ENCODE data around the gene GRAP. TPM values are rescaled to one million over a fixed set of nuclear protein-coding genes. Genes with fewer than 3 reads are reported as not detected.
"Not testable (repeated sequence)": the region's sequence is repeated elsewhere in the genome, so short reads cannot be mapped to it uniquely, and the experiment has no call there.

GRAP gene
- 8.5 TPM for total RNA-seq
- long read RNA-seq, transcript GRAP-201 (5 exons, 2,651 nt), result major isoform, 15 of 20 reads
- long read RNA-seq, partial matches to known transcripts, result 4 of 20 reads
- long read RNA-seq, other reads (novel, unspliced or antisense), result 1 of 20 reads

- intact Hi-C loops (cut with DNase I); H3K27ac ChIP-seq; H3K4me3 ChIP-seq; H3K27me3 ChIP-seq (ENCODE audit: low read depth); DNase-seq; H3K4me1 ChIP-seq; H3K9me3 ChIP-seq; H3K36me3 ChIP-seq: not testable (repeated sequence)
- ATAC-seq, result peak; percentile 40 to 52
Measured at GRCh38 chr17:19046782-19047375, at the start of gene GRAP. Gene GRAP, minus strand, starts transcription at chr17:19046957. Its CDS starts 31 bp downstream, at chr17:19046926.

DNA sequence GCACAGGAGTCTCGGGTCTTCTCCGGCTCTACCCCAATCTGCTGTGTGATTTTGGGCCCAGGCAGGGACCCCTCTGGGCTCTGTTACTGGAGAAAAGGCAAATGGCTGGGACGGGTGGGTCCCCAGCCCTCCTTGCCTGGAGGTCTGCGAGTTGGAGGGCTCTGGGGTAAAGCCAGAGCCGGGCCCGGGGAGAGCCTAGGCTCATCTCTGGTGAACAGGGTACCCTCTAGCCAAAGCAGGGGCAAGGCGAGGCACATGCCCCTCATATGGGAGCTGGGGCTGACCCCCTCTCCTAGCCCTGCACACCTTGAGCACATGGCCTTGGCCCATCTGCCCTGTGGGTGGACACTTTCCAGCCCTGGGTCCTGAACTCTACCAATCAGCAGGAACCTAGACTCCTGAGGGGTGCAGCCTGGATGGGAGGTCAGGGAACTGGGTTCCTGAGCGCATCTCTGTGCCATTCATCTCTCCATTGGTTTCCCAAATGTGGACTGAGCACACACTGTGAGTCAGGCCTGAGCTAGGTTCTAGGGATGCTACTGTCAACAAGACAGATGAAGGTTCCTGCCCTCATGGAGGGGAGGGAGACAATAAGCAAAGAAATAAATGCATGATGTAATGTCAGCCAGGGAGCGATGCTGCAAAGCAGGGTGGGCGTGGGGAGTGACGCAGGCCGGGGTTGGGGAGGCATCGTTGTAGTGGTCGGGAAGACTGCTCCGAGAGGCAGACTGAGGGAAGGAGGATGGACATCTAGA is 47.1 kb upstream of the GRAP start:
- peak; percentile 2 for DNase-seq
- intact Hi-C loops (cut with DNase I); H3K4me1 ChIP-seq; H3K27ac ChIP-seq; ATAC-seq; H3K36me3 ChIP-seq; H3K9me3 ChIP-seq; H3K4me3 ChIP-seq; H3K27me3 ChIP-seq (ENCODE audit: low read depth): not testable (repeated sequence)

- H3K4me1 ChIP-seq; DNase-seq; H3K27ac ChIP-seq; H3K4me3 ChIP-seq; H3K27me3 ChIP-seq (ENCODE audit: low read depth); H3K36me3 ChIP-seq; H3K9me3 ChIP-seq; intact Hi-C loops (cut with DNase I): not testable (repeated sequence)
- ATAC-seq, result peak; percentile 2 to 7
Measured at GRCh38 chr17:19092737-19093683, 46.3 kb upstream of the GRAP start.

- H3K4me3 ChIP-seq; H3K27ac ChIP-seq; H3K9me3 ChIP-seq; H3K27me3 ChIP-seq (ENCODE audit: low read depth); H3K4me1 ChIP-seq; H3K36me3 ChIP-seq; ATAC-seq; DNase-seq; intact Hi-C loops (cut with DNase I): not testable (repeated sequence)
Measured at GRCh38 chr17:19090058-19090772, 43.5 kb upstream of the GRAP start.

- DNase-seq, result peak; percentile 6
- H3K27me3 ChIP-seq (ENCODE audit: low read depth); H3K4me3 ChIP-seq; intact Hi-C loops (cut with DNase I); H3K9me3 ChIP-seq; H3K36me3 ChIP-seq; H3K27ac ChIP-seq; H3K4me1 ChIP-seq: not testable (repeated sequence)
- peak; percentile 94 to 95 for ATAC-seq
Measured at GRCh38 chr17:19088804-19089685, 42.3 kb upstream of the GRAP start.

GRCh38 chr17:19077386-19077785 is 30.6 kb upstream of the GRAP start:
- intact Hi-C loops (cut with DNase I); H3K9me3 ChIP-seq; H3K27ac ChIP-seq; H3K27me3 ChIP-seq (ENCODE audit: low read depth); H3K36me3 ChIP-seq; H3K4me1 ChIP-seq; DNase-seq; H3K4me3 ChIP-seq: not testable (repeated sequence)
- ATAC-seq, result peak in 1 of 2 donors; percentile 29

DNA sequence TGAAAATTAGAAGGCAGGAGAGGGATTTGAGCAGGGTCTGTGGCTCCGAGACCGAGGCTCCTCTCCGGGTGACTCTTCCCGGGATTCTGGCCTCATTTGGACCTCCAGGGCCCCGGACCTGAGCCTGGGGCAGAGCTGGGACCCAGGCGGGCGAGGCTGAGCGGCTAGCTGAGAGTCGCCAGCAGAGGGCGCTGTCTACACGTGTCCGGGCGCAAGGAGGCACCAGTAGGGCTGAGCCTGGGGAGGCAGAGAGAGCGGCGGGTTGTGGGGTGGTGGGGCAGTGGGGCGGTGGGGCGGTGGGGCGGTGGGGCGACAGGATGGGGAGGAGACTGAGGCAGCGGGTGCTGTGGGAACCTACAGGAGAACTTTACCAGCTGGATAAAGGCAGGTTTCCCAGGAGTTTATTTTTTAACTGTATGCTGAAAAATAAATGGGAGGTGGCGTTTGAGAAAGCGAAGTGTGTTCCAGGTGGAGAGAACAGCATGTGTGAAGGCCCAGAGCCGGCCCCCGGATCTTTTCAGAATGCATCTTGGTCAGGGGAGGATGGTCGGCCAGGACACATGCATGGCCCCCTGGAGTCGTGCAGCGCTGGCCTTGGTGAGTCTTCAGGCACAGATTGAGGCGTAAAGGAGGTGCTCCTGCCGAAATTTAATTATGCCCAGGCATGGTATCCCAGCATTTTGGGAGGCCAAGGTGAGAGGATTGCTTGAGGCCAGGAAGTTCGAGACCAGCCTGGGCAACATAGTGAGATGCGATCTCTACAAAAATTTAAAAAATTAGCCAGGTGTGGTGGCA is 29.8 kb upstream of the GRAP start:
- DNase-seq (peak; percentile 58), ATAC-seq (peak; percentile 94 to 97)
- H3K9me3 ChIP-seq, result not testable (repeated sequence)

DNA sequence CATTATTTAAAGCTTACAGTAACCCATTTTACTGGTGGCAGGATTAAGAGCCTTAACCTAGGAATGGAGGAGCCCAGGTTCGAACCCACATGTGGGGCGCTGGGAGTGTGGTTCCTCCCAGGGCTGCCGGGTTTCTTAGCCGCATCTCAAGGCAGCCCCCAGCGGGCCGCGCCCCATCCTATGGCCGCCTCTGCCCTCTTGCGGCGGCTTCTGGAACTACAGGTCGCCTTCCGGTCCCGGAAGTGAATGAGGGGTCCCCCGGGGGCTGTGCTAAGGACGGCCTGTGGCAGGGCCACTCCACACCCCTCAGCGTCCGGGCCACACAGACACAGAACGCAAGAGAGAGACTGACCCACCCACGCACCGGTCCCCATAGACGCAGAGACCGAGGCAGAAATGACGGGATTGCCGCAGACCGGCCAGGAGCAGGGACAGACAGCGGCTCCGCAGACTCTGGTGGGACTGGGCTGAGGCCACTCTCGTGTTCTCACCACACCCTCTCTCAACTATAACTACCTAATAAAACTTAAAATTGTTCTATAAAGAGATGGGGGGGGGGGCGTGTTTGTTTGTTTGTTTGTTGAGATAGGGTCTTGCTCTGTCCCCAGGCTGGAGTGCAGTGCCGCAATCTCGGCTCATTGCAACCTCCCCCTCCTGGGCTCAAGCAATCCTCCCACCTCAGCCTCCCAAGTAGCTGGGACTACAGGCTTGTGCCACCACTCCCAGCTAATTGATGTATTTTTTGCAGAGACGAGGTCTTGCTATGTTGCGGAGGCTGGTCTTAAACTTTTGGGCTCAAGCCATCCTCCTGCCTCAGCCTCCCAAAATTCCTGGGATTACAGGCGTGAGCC is 23.8 kb upstream of the GRAP start:
- H3K27ac ChIP-seq; H3K4me3 ChIP-seq; H3K36me3 ChIP-seq; intact Hi-C loops (cut with DNase I); H3K4me1 ChIP-seq; H3K9me3 ChIP-seq; DNase-seq; H3K27me3 ChIP-seq (ENCODE audit: low read depth): not testable (repeated sequence)
- ATAC-seq, result peak; percentile 98 to 99

More for the DNA sequence above, 29.8 kb upstream of the GRAP start:
- H3K27ac ChIP-seq; H3K4me3 ChIP-seq; intact Hi-C loops (cut with DNase I); H3K4me1 ChIP-seq; H3K36me3 ChIP-seq; H3K27me3 ChIP-seq (ENCODE audit: low read depth): not testable (repeated sequence)

- H3K4me3 ChIP-seq, H3K27ac ChIP-seq: not testable (repeated sequence)
Measured at GRCh38 chr17:19064378-19064777, 17.6 kb upstream of the GRAP start.

DNA sequence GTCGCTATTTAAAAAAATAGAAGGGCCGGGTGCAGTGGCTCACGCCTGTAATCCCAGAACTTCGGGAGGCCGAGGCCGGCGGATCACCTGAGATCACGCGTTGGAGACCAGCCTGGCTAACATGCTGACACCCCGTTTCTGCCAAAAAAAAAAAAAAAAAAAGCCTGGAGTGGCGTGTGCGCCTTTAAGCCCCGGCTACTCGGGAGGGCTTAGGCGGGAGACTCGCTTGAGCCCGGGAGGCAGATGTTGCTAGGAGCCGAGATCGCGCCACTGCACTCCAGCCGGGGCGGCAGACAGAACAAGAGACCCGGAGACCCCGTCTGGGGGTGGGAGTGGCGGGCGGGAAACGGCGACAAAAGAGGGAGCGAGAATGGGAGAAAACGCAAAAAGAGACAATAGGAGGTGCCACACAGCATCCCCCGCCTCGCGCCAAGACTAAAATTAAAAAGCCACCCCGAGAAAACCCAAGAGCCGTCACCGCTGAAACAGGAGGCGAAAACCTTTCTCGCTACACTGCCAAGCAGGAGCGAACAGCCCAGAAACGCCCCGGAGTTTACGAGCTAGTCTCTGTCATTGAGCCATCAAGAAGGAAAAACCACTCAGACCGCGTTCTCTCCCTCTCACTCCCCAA is 16.7 kb upstream of the GRAP start:
- H3K36me3 ChIP-seq; H3K4me3 ChIP-seq; H3K4me1 ChIP-seq; H3K27me3 ChIP-seq (ENCODE audit: low read depth); intact Hi-C loops (cut with DNase I); H3K9me3 ChIP-seq: not testable (repeated sequence)
- H3K27ac ChIP-seq, result peak overlapping the region; percentile 68
- DNase-seq, result peak; percentile 76
- ATAC-seq, result peak in 1 of 2 donors; percentile 72

More at GRCh38 chr17:19064378-19064777, 17.6 kb upstream of the GRAP start:
- H3K4me1 ChIP-seq; DNase-seq; intact Hi-C loops (cut with DNase I); ATAC-seq; H3K27me3 ChIP-seq (ENCODE audit: low read depth); H3K36me3 ChIP-seq; H3K9me3 ChIP-seq: not testable (repeated sequence)

Data from lower lobe of right lung (tissue), 2 donors.